HG02759 (cell line): ENCODE results near the gene POPDC3.

Source experiments
- ATAC-seq: cut with Tn5 transposase; IDR thresholded peaks from one replicate; pipeline ENCODE4 v1.9.1; 2021; ENCODE audit warnings: mild to moderate bottlenecking, moderate library complexity; ENCODE audit not compliant: unreplicated experiment

POPDC3 gene

DNA sequence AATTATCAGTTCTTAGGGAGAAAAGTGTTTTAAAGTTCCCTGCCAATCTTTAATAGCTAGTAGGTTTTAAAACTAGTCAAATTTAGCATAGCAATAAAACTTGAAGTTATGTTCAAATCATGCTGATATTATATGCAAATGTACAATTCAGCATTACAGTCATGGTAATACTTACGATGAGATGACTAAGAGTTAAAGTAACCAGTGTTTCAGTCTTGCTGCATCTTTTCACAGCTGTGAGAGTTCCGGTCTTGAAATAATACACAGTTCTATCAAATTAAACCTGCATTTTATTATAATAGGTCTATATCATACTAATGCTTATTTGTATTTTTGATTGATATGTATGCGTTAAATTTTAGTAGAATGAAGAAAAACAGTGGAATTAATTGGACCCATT is 26.1 kb downstream of the POPDC3 start:
- ATAC-seq: no peak

DNA sequence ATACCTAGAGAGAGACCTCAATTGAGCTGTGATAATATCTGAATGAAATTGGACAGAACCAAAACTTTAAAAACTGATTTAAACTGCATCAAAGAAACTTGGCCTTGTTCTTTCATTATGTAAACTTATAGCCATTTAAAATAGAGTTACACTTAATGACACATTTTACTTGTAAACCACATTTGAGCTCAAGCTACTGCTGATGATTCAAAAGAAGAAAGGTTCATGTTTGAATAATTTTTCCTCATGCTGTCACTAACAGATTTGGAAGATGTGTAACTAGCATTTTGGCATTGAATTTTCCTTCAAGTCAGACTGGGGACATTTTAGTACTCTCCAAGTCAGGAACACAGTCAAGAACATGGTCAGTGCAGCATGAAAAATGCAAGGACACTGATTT is 26.9 kb downstream of the POPDC3 start:
- no peak for ATAC-seq

DNA sequence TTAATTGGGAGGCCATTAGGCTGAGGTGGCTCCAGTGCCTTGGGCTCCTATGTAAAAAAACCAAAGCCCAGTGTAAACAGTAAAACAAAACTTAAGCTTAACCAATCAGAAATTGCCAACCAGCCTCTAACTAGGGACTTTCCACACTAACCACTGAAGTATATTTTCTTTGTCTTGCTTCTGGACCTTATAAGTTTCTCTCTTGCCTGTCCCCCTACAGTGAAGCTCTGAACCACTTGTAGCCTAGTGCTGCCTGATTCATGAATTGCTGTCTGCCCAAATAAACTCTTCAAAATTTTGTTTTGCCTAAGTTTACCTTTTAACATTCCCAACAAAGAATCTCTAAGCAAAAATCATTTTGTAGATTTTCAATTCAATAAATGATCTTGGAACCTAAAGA is 28.2 kb downstream of the POPDC3 start:
- peak; percentile 53 for ATAC-seq

DNA sequence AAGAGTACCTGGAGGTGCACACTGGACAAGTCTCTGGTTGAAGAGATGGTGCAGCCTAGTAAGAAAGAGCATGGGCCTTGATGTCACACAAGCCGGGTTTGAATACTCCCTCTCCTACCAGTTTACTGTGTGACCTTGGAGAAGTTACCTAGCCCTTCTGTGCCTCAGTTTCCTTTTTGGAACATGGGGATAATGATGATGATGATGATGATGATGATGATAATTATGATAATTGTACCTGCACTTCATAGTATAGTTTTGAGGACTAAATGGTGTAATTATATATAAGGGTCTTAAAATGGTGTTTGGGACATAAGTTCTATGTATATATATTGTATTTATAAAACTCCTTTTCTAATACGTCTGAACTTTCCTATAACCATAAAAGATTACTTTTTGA is 41.7 kb downstream of the POPDC3 start:
- ATAC-seq: no peak

DNA sequence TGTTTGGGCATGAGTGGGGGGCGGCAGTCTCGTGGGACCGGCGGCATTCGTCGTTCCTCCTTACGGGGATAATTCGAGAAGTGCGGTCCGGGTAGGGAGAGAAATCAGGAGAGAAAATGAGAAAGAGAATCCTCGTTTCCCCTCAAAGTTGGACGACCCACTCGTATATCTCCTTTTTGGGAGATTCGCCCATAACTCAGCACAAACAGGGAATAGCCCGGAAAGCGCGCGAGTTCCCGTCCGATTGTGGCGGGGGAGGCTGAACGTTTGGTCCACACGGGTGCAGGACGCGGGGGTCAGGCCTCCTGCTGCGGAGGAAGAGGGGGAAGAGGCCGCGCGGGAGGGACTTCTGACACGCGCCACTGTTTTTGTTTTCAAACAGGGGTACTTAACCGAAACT is 42.4 kb downstream of the POPDC3 start:
- no peak for ATAC-seq

DNA sequence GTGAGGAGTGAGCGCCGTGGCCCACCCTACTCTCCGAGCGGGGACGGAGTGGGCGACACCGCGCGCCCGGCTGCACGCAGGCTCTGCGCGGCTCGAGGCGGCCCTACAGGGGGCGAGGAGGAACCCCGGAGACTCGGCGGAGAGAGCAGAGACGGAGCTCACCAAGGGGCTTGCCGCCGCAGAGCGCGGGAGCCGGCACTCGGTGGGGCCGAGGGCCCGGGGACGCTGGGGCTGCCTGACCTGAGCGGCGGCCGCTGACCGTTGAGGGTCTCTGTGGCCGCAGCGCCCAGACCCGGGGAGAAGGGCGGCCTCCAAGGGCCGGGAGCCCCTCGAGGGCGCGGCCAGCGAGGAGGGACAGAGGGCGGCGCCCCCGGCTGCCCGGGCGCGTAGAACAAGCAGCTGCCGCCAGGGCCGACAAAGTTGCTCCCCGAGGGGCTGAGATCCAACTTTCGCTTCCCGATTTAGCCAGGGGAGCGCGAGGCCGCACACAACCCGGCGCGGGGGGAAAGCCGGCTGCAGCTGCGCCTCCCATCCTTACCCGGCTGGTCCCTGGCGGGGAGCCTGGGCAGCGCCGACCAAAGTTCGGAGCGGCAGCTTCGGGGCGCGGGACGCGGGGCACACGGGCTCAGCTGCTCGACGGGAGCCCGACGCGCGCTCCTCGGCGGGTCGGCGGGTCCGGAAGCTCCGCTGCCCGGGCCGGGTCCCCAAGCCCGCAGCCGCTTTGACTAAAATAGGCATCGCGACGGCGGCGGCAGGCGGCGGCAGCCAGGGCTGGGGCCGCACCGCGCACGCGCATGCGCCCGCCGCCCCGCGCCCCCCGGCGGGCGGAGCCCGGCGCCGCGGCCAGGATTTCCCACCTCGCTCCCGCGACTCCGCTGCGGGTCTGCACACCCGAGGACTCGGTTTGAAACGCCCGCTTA is 43.1 kb downstream of the POPDC3 start:
- ATAC-seq: peak; percentile 69

DNA sequence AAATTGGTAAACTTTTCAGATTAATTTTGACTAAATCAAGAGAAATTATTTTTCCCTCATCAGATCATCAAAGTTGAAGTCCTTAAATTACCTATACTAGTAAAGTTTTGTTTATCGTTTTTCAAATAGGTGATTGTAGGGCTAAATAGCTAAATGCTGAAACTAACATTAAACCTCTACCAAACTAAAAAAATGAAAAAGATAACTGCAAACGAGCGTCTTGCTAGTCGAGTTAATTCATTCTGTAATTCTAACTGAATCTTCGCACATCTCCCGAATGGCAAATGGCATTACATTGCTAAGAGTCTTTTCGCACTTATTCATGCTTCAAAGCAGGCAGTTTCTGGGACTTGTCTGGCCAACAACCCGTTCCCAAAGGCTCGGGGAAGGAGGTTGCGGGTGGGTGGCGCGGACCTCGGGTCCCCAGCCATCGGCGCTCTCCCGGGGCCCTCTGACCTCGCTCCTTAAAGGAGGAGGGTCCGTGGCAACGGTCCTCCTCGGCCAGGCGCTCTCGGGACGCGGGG is 43.8 kb downstream of the POPDC3 start:
- ATAC-seq: no peak

DNA sequence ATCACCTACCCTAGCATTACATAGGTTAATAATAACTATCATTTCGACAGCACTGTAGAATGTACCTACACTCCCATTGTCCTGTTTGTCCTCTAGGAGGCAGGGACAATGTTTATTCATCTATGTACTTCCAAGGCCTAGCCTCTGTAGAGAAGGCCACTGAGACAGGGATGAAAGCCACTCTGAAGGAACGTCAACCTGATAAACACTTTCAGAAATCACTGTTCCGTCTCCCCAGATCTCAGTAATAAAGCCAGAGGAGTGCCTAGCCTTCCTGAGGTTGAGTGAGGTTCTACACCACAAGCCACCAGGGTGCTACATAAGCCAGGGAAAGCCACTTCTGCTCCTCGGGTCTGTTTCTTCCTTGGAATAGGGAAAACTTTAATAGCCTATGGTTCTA is 44.8 kb downstream of the POPDC3 start:
- no peak for ATAC-seq

DNA sequence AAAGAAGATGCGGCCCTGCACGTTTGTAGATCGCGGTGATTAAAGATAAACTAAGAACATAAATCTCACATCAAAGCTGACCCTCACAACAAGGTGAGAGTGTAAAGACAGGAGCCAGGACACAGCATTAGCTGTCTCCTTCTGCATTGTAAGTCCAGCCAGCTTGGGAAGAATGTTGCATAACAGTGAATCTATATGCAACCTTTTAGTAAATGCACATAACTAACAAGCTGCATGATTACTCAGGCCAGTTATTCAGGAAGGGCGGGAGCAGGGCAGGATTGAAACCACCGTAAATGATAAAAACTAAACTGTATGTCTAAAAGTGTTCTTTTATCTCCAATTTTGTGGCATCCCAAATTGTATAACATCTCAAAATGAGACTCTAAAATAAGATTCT is 57.1 kb downstream of the POPDC3 start:
- ATAC-seq: no peak

DNA sequence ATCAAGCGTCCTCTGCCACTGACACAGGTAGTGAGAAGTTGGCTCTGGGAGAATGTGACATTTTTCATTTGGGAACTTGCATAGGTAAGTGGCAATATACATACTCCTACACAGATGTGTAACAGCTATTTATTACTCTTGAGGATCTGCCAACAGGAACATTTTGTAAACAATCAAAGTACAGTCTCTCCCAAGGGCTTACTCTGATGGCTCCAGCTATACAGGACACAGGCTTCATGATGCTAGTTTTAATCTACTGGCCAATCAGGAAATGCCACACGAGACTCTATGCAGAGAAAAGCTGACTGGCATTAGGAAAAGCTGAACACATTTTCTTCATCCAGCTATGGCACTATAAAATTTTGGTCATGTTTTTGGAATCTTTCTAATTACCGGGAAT is 57.8 kb downstream of the POPDC3 start:
- no peak for ATAC-seq

DNA sequence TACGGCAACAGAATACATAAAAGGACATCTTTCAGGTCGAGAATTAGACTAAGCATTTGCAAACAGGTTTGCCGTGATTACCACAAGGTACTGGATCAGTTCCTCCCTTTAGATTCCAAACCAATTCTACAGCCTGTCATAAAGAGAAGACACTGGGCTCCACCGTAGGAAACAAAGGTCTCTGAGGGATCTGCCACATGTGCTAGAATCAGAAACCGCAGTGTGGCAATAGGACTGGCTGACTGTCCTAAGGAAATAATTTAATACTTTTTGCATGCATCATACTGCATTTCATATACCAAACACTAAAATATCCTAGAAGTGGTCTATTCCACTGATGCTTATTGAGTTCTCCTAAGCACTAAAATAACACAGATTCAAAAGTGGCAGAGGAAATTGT is 59.2 kb downstream of the POPDC3 start:
- no peak for ATAC-seq

DNA sequence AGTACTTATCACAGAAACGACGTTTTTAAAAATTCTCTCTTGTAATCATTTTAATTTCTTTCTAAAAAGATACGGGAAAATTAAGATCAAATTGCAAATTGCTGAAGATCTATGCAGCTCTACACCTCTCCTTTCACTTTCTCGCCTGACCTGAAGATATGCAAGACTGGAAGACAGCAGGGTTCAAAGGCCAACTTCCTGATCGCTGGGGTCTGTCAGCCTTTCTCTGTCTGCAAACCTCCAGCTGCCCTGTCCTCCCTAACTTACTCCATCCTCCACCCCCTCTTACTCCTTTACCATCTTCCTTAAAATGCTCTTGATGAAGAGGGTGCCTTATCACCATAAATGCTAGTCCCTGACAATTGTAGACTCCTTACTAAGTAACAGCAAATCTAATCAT is 63.7 kb downstream of the POPDC3 start:
- no peak for ATAC-seq

DNA sequence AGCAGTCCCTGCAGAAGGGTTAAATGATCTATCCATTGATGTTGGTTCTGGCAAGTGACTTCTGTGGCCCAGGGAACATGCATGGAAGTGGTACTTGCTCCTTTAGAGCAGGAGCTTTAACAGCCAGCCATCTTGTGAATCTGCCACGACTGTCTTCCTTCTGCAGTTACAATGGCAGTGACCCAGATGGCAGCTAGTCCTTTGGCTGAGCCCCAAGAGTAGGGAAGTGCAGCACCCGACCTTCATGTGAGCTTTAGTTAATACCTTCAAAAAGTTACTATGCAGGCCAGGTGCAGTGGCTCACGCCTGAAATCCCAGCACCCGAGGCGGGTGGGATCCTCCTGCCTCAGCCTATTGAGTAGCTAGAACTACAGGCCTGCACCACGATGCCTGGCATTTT is 66.4 kb downstream of the POPDC3 start:
- no peak for ATAC-seq

DNA sequence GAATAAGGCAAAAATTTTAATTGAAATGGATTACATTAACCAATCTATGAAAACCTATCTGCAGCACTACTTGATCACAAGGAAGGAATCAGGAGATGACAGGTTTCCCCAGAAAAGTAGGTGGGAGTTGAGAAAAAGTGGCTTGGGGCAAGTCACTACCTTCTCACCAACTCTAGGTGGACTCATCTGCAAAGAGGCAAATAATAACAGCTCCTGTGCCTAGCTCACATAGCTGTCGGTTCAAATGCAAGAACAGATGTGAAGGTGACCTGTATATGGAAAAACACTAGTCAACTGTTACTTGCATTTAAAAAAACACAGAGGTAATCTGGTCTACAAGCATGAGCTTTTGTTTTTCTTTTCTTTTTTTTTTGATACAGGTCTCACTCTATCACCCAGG is 67.2 kb downstream of the POPDC3 start:
- no peak for ATAC-seq

DNA sequence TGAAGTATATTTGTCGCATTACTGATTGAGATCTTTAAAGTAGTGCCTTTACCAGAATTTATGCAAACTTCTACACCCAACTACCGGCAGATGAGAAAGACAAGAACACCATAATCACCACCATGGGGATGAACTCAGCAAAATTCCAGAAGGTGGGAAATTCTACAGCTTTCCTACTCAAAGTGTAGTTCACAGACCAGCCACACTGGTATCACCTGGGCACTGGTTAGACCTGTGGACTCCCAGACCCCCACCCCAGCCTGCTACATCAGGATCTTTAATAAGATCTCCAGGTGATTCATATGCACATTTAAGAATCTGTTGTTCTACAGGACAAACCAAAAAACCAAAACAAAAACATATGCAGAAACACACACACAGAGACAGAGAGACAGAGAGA is 67.9 kb downstream of the POPDC3 start:
- ATAC-seq: no peak

DNA sequence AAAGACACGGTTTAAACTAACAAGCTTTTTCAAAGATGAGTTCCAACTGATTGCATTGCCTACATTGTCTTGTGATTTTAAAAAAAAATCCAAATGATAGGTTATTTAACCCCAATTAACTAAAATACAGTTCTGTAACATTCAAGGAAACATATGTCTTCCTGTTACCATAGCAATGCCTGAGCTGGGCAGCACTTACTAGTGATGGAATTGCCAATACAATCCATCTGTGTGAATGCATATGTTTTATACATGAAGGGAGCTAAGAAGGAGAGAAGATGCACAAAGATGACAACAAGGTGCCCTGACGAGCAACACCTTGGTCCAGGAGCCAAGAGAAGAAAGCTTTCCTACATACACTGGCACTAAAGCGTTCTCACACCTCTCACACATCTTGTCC is 68.7 kb downstream of the POPDC3 start:
- ATAC-seq: no peak

DNA sequence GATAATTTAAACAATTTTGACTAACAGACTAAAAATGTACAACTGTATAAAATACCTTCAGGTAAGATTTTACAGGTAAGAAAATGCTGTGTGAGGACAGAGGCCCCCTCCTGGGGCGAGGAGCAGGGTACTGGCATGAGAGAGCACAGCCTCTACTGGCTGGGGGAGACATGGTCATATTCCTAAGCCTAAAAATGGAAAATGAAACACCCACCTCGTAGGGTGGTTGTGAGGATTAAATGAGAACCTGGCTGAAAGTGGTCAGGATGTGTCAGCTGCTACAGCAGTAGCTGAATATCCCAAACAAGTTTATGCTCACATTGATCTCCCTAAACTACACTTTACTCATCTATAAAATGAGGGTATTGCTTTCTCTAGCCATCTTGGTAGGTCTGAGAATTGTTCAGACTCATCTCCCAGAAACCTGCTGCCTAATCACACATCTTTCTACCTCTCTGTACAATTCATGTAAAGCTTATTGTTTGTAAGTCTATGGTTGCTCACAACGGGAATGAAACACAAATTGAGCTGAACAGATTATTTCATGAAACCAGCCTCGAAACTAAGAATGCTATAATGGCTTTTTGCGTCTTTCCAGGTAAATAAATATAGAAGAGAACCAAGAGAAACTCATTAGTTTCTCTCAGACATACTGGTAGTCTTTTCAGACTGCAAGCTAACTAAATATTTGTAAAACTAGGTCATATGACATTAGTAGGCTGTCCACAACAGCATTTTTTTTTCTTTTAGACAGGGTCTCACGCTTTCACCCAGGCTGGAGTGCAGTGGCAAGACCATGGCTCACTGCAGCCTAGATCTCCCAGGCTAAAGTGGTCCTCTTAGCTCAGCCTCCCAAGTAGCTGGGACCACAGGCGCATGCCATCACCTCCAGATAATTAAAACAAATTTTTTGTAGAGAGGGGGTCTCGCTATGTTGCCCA is 69.6 kb downstream of the POPDC3 start:
- ATAC-seq: no peak

DNA sequence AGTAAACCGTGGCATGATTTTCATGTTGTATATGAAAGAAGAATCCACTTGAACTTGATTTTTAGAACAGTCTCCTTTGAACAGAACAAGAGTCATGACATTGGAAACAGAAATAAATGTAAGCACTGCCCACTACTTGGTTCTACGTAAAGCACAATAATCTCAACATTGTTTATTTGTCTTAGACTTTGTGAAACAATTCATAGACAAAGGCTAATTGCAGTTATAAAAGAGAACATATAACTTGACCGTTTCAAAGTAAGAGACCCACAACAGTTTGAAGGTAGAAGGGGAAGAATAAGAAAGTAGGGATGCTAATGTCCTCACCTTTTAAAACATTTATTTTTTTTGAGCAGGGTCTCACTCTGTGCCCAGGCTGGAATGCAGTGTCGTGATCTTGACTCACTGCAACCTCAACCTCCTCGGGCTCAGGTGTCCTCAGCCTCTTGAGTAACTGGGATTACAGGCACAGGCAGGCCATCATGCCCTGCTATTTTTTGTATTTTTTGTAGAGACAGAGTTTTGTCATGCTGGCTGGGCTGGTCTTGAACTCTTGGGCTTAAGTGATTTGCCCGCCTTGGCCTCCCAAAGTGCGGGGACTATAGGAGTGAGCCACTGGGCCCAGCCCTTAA is 71.1 kb downstream of the POPDC3 start:
- ATAC-seq: no peak
